Measurements from ENCODE around the gene ADGRL1.
"Not testable (repeated sequence)": the region's sequence is repeated elsewhere in the genome, so short reads cannot be mapped to it uniquely, and the experiment has no call there.

ADGRL1 gene

GRCh38 chr19:14217886-14218285, 11.9 kb upstream of the ADGRL1 start:
- ATAC-seq, result peak; percentile 22

GRCh38 chr19:14214580-14214979, 8.6 kb upstream of the ADGRL1 start:
- no peak for ATAC-seq
- TF ChIP-seq TCF4 (CRISPR knock-in tag; IDR thresholded peaks at IDR 0.05; ENCODE audit: borderline replicate concordance), result no peak
- no peak for TF ChIP-seq GLIS3 (CRISPR knock-in tag; IDR thresholded peaks at IDR 0.05)

GRCh38 chr19:14210182-14210581, 4.2 kb upstream of the ADGRL1 start:
- ATAC-seq, result not testable (repeated sequence)

GRCh38 chr19:14209401-14209800, 3.4 kb upstream of the ADGRL1 start:
- not testable (repeated sequence) for ATAC-seq

- not testable (repeated sequence) for ATAC-seq
These were observed 2.5 kb upstream of the ADGRL1 start for GRCh38 chr19:14208496-14208895.

- peak; percentile 35; the same call in 2 of the 3 replicates for ATAC-seq
These were observed 1.8 kb upstream of the ADGRL1 start for GRCh38 chr19:14207796-14208195.

GRCh38 chr19:14206737-14207726, 1.1 kb upstream of the ADGRL1 start:
- peak; percentile 86 for ATAC-seq

GRCh38 chr19:14206308-14206707, 339 bp upstream of the ADGRL1 start:
- not testable (repeated sequence) for ATAC-seq

- not testable (repeated sequence) for ATAC-seq
These were observed 1.1 kb downstream of the ADGRL1 start for GRCh38 chr19:14204676-14205451.

GRCh38 chr19:14204219-14204618, 1.8 kb downstream of the ADGRL1 start:
- ATAC-seq, result not testable (repeated sequence)

- not testable (repeated sequence) for ATAC-seq
These were observed 2.2 kb downstream of the ADGRL1 start for GRCh38 chr19:14203788-14204187.

GRCh38 chr19:14203177-14203576, 2.8 kb downstream of the ADGRL1 start:
- no peak for ATAC-seq
- TF ChIP-seq PATZ1 (CRISPR knock-in tag; IDR thresholded peaks at IDR 0.05; ENCODE audit: borderline replicate concordance) (no peak), OSR1 (CRISPR knock-in tag; IDR thresholded peaks at IDR 0.05) (no peak), RARB (CRISPR knock-in tag; IDR thresholded peaks at IDR 0.05) (no peak), ZFP3 (CRISPR knock-in tag; IDR thresholded peaks at IDR 0.05) (no peak), POU6F1 (CRISPR knock-in tag; IDR thresholded peaks at IDR 0.05; ENCODE audit: borderline replicate concordance, low read depth) (no peak), ZNF8 (CRISPR knock-in tag; IDR thresholded peaks at IDR 0.05) (no peak), TCF4 (CRISPR knock-in tag; IDR thresholded peaks at IDR 0.05; ENCODE audit: borderline replicate concordance) (no peak), SNAI2 (CRISPR knock-in tag; IDR thresholded peaks at IDR 0.05) (no peak), GLIS3 (CRISPR knock-in tag; IDR thresholded peaks at IDR 0.05) (no peak), CSRNP3 (CRISPR knock-in tag; IDR thresholded peaks at IDR 0.05) (no peak), ISL1 (CRISPR knock-in tag; IDR thresholded peaks at IDR 0.05) (no peak), ZC3H10 (CRISPR knock-in tag; IDR thresholded peaks at IDR 0.05) (no peak)

GRCh38 chr19:14201481-14201880, 4.5 kb downstream of the ADGRL1 start:
- not testable (repeated sequence) for ATAC-seq

GRCh38 chr19:14200147-14200841, 5.7 kb downstream of the ADGRL1 start:
- peak; percentile 84 for ATAC-seq
